Measurements from ENCODE around the gene TRAF2. TPM values are rescaled to one million over a fixed set of nuclear protein-coding genes. Genes with fewer than 3 reads are reported as not detected.

TRAF2 gene
- polyA plus RNA-seq, 2 donors: 11.0 to 16.6 TPM

DNA sequence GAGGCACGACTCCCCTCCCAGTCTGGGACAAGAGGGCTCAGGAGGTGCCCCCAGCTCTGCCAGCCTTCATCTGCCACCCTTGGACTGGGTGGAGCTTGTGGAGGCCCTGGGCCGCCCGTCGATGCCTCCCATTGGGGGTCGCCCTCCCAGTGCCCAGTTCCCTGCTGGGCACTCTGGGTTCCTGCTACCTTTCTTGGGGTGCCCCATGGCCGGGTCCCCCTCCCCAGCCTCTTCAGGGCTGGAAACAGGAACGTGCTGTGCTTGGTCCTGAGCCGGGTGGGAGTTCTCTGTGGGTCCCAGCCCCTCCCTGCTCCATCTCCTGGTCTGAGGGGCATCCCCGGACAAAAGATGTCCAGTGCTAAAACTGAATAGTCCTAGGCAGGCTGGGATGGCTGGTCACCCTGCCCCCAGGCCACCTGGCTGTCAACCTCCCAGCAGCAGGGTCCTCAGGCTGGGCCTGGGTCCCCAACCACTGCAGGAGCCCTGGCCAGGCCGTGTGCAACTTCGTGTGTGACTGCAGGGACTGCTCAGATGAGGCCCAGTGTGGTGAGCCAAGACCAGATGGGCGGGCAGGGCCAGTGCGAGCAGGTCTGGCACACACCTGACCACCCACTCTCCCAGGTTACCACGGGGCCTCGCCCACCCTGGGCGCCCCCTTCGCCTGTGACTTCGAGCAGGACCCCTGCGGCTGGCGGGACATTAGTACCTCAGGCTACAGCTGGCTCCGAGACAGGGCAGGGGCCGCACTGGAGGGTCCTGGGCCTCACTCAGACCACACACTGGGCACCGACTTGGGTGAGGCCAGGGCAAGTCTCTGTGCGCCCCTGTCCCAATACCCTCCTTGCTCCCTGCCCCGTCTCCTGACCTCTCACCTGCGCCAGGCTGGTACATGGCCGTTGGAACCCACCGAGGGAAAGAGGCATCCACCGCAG is 33.4 kb upstream of the TRAF2 start:
- H3K9me3 ChIP-seq (ENCODE audit: control insufficient read depth in 2 of 2, insufficient read depth in 1 of 2, low read depth in 1 of 2, low read length in 1 of 2): no peaks in the 10 kb centered on the region
- no peaks in the 10 kb centered on the region for H3K27me3 ChIP-seq (ENCODE audit: control insufficient read depth in 1 of 2, insufficient read depth in 2 of 2, low read length in 2 of 2)
- WGBS, 2 donors: 80 to 82% methylated on average over 29 of the region's 29 CpGs
- H3K4me1 ChIP-seq (ENCODE audit: control insufficient read depth in 2 of 2, insufficient read depth in 2 of 2, low read length in 1 of 2): peaks cover 3 to 28% of the 10 kb centered on the region in 2 donors
- no peak overlapping the region for H3K4me3 ChIP-seq (ENCODE audit: low read depth in 1 of 2, low read length in 2 of 2)
- peaks cover 0 to 7% of the 10 kb centered on the region in 2 donors for H3K36me3 ChIP-seq (ENCODE audit: control insufficient read depth in 2 of 2, insufficient read depth in 2 of 2, low read length in 1 of 2)
- no peak overlapping the region for H3K27ac ChIP-seq (ENCODE audit: low read depth in 2 of 2, low read length in 1 of 2)

GRCh38 chr9:136853596-136854112 is 32.7 kb upstream of the TRAF2 start:
- 80 to 86% methylated on average over 18 of the region's 18 CpGs for WGBS, 2 donors
- no peak overlapping the region for H3K4me3 ChIP-seq (ENCODE audit: low read depth in 1 of 2, low read length in 2 of 2)
- H3K27me3 ChIP-seq (ENCODE audit: control insufficient read depth in 1 of 2, insufficient read depth in 2 of 2, low read length in 2 of 2): no peaks in the 10 kb centered on the region
- peaks cover 0 to 7% of the 10 kb centered on the region in 2 donors for H3K36me3 ChIP-seq (ENCODE audit: control insufficient read depth in 2 of 2, insufficient read depth in 2 of 2, low read length in 1 of 2)
- peaks cover 8 to 35% of the 10 kb centered on the region in 2 donors for H3K4me1 ChIP-seq (ENCODE audit: control insufficient read depth in 2 of 2, insufficient read depth in 2 of 2, low read length in 1 of 2)
- H3K27ac ChIP-seq (ENCODE audit: low read depth in 2 of 2, low read length in 1 of 2): no peak overlapping the region
- H3K9me3 ChIP-seq (ENCODE audit: control insufficient read depth in 2 of 2, insufficient read depth in 1 of 2, low read depth in 1 of 2, low read length in 1 of 2): no peaks in the 10 kb centered on the region

DNA sequence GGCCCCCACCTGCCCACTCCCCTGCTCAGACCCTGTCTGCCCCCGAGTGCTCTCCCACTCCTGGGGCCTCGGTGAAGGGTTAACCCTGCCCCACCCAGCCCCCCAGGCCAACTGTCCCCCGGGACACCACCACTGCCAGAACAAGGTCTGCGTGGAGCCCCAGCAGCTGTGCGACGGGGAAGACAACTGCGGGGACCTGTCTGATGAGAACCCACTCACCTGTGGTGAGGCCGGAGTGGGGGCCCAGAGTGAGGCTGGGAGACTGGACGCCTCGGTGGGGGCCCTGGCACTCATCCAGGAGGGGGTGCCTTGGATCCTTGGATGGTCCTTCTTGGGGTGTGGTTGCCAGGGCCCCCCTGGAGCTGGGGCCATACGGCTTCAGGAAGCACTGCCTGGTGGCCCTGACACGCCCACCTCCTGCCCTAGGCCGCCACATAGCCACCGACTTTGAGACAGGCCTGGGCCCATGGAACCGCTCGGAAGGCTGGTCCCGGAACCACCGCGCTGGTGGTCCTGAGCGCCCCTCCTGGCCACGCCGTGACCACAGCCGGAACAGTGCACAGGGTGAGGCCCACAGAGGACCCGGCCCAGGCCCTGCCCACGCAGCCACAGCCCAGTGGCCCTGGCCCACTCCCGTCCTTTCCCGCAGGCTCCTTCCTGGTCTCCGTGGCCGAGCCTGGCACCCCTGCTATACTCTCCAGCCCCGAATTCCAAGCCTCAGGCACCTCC is 32.0 kb upstream of the TRAF2 start:
- Histone ChIP-seq H3K4me1 (ENCODE audit: control insufficient read depth in 2 of 2, insufficient read depth in 2 of 2, low read length in 1 of 2) (peaks cover 10 to 41% of the 10 kb centered on the region in 2 donors), H3K27me3 (ENCODE audit: control insufficient read depth in 1 of 2, insufficient read depth in 2 of 2, low read length in 2 of 2) (no peaks in the 10 kb centered on the region), H3K4me3 (ENCODE audit: low read depth in 1 of 2, low read length in 2 of 2) (no peak overlapping the region), H3K27ac (ENCODE audit: low read depth in 2 of 2, low read length in 1 of 2) (no peak overlapping the region), H3K36me3 (ENCODE audit: control insufficient read depth in 2 of 2, insufficient read depth in 2 of 2, low read length in 1 of 2) (peaks cover 0 to 7% of the 10 kb centered on the region in 2 donors), H3K9me3 (ENCODE audit: control insufficient read depth in 2 of 2, insufficient read depth in 1 of 2, low read depth in 1 of 2, low read length in 1 of 2) (no peaks in the 10 kb centered on the region)
- WGBS, 2 donors: 56 to 66% methylated on average over 27 to 30 of the region's 30 CpGs

DNA sequence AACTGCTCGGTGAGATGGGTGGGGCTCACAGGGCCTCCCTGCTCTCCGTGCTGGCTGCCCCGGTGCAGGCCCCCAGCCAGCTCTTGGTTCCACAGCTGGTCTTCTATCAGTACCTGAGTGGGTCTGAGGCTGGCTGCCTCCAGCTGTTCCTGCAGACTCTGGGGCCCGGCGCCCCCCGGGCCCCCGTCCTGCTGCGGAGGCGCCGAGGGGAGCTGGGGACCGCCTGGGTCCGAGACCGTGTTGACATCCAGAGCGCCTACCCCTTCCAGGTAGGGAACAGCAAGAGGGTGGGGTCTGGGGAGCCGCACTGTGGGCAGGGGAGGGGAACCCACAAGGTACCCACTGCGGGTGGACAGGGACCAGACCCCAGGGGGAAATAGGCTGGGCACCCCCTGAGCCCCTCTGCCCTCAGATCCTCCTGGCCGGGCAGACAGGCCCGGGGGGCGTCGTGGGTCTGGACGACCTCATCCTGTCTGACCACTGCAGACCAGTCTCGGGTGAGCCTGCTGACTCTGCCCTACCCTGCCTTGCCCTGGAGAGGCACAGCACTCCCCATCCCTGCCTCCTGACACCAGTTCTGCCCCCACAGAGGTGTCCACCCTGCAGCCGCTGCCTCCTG is 31.4 kb upstream of the TRAF2 start:
- Histone ChIP-seq H3K27ac (ENCODE audit: low read depth in 2 of 2, low read length in 1 of 2) (no peak overlapping the region), H3K9me3 (ENCODE audit: control insufficient read depth in 2 of 2, insufficient read depth in 1 of 2, low read depth in 1 of 2, low read length in 1 of 2) (no peaks in the 10 kb centered on the region), H3K27me3 (ENCODE audit: control insufficient read depth in 1 of 2, insufficient read depth in 2 of 2, low read length in 2 of 2) (no peaks in the 10 kb centered on the region), H3K4me1 (ENCODE audit: control insufficient read depth in 2 of 2, insufficient read depth in 2 of 2, low read length in 1 of 2) (peaks cover 10 to 42% of the 10 kb centered on the region in 2 donors), H3K36me3 (ENCODE audit: control insufficient read depth in 2 of 2, insufficient read depth in 2 of 2, low read length in 1 of 2) (peaks cover 0 to 7% of the 10 kb centered on the region in 2 donors), H3K4me3 (ENCODE audit: low read depth in 1 of 2, low read length in 2 of 2) (no peak overlapping the region)
- 69 to 80% methylated on average over 23 of the region's 23 CpGs for WGBS, 2 donors

DNA sequence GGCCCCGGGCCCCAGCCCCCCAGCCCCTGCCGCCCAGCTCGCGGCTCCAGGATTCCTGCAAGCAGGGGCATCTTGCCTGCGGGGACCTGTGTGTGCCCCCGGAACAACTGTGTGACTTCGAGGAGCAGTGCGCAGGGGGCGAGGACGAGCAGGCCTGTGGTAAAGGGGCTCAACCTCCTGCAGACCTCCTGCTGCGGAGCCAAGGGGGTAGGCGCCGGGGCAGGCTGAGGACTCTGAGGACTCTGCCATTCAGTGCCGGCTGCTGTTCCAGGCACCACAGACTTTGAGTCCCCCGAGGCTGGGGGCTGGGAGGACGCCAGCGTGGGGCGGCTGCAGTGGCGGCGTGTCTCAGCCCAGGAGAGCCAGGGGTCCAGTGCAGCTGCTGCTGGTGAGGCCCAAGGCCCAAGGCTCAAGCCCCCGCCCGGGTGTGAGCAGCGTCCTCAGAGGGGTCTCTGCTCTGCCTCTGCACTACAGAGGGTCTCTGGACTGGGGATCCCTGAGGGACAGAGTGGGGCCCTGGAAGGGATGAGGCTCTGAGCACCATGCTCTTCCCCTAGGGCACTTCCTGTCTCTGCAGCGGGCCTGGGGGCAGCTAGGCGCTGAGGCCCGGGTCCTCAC is 30.7 kb upstream of the TRAF2 start:
- Histone ChIP-seq H3K9me3 (ENCODE audit: control insufficient read depth in 2 of 2, insufficient read depth in 1 of 2, low read depth in 1 of 2, low read length in 1 of 2) (no peaks in the 10 kb centered on the region), H3K27ac (ENCODE audit: low read depth in 2 of 2, low read length in 1 of 2) (no peak overlapping the region), H3K36me3 (ENCODE audit: control insufficient read depth in 2 of 2, insufficient read depth in 2 of 2, low read length in 1 of 2) (peaks cover 0 to 6% of the 10 kb centered on the region in 2 donors), H3K27me3 (ENCODE audit: control insufficient read depth in 1 of 2, insufficient read depth in 2 of 2, low read length in 2 of 2) (no peaks in the 10 kb centered on the region), H3K4me1 (ENCODE audit: control insufficient read depth in 2 of 2, insufficient read depth in 2 of 2, low read length in 1 of 2) (peaks cover 10 to 36% of the 10 kb centered on the region in 2 donors), H3K4me3 (ENCODE audit: low read depth in 1 of 2, low read length in 2 of 2) (no peak overlapping the region)
- 78 to 85% methylated on average over 24 to 26 of the region's 26 CpGs for WGBS, 2 donors

DNA sequence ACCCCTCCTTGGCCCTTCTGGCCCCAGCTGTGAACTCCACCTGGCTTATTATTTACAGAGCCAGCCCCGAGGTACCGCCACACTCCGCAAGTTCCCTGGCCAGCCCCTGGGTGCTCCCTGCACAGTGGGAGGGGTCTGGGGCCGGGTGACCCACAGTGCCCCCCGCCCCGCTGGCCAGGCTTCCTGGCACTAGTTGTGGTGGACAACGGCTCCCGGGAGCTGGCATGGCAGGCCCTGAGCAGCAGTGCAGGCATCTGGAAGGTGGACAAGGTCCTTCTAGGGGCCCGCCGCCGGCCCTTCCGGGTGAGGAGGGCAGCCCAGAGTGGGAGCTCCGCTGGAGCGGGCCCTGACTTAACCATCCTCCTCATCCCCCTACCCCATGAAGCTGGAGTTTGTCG is 30.2 kb upstream of the TRAF2 start:
- H3K27ac ChIP-seq (ENCODE audit: low read depth in 2 of 2, low read length in 1 of 2): no peak overlapping the region
- H3K4me3 ChIP-seq (ENCODE audit: low read depth in 1 of 2, low read length in 2 of 2): no peak overlapping the region
- WGBS, 2 donors: 66 to 71% methylated on average over 15 of the region's 15 CpGs
- H3K36me3 ChIP-seq (ENCODE audit: control insufficient read depth in 2 of 2, insufficient read depth in 2 of 2, low read length in 1 of 2): peaks cover 4 to 8% of the 10 kb centered on the region in 2 donors
- H3K9me3 ChIP-seq (ENCODE audit: control insufficient read depth in 2 of 2, insufficient read depth in 1 of 2, low read depth in 1 of 2, low read length in 1 of 2): no peaks in the 10 kb centered on the region
- H3K4me1 ChIP-seq (ENCODE audit: control insufficient read depth in 2 of 2, insufficient read depth in 2 of 2, low read length in 1 of 2): peaks cover 10 to 31% of the 10 kb centered on the region in 2 donors
- H3K27me3 ChIP-seq (ENCODE audit: control insufficient read depth in 1 of 2, insufficient read depth in 2 of 2, low read length in 2 of 2): no peaks in the 10 kb centered on the region

- WGBS, 2 donors: 78 to 79% methylated on average over 14 of the region's 14 CpGs
- Histone ChIP-seq H3K27me3 (ENCODE audit: control insufficient read depth in 1 of 2, insufficient read depth in 2 of 2, low read length in 2 of 2) (no peaks in the 10 kb centered on the region), H3K4me3 (ENCODE audit: low read depth in 1 of 2, low read length in 2 of 2) (no peak overlapping the region), H3K9me3 (ENCODE audit: control insufficient read depth in 2 of 2, insufficient read depth in 1 of 2, low read depth in 1 of 2, low read length in 1 of 2) (no peaks in the 10 kb centered on the region), H3K36me3 (ENCODE audit: control insufficient read depth in 2 of 2, insufficient read depth in 2 of 2, low read length in 1 of 2) (peaks cover 8 to 13% of the 10 kb centered on the region in 2 donors), H3K4me1 (ENCODE audit: control insufficient read depth in 2 of 2, insufficient read depth in 2 of 2, low read length in 1 of 2) (peaks cover 10 to 31% of the 10 kb centered on the region in 2 donors), H3K27ac (ENCODE audit: low read depth in 2 of 2, low read length in 1 of 2) (no peak overlapping the region)
Observed at GRCh38 chr9:136856541-136857141, 29.7 kb upstream of the TRAF2 start.

- no peak overlapping the region for H3K4me3 ChIP-seq (ENCODE audit: low read depth in 1 of 2, low read length in 2 of 2)
- peaks cover 8 to 18% of the 10 kb centered on the region in 2 donors for H3K36me3 ChIP-seq (ENCODE audit: control insufficient read depth in 2 of 2, insufficient read depth in 2 of 2, low read length in 1 of 2)
- H3K4me1 ChIP-seq (ENCODE audit: control insufficient read depth in 2 of 2, insufficient read depth in 2 of 2, low read length in 1 of 2): peaks cover 10 to 31% of the 10 kb centered on the region in 2 donors
- no peak overlapping the region for H3K27ac ChIP-seq (ENCODE audit: low read depth in 2 of 2, low read length in 1 of 2)
- no peaks in the 10 kb centered on the region for H3K27me3 ChIP-seq (ENCODE audit: control insufficient read depth in 1 of 2, insufficient read depth in 2 of 2, low read length in 2 of 2)
- WGBS, 2 donors: 80 to 86% methylated on average over 19 of the region's 19 CpGs
- no peaks in the 10 kb centered on the region for H3K9me3 ChIP-seq (ENCODE audit: control insufficient read depth in 2 of 2, insufficient read depth in 1 of 2, low read depth in 1 of 2, low read length in 1 of 2)
Observed at GRCh38 chr9:136857166-136857565, 29.1 kb upstream of the TRAF2 start.

All from esophagus (tissue), 2 donors.